ENCODE measurements around the gene AQP7.
"Not testable (repeated sequence)": the region's sequence is repeated elsewhere in the genome, so short reads cannot be mapped to it uniquely, and the experiment has no call there.

AQP7 gene

GRCh38 chr9:33386641-33386996 is 15.7 kb downstream of the AQP7 start:
- not testable (repeated sequence) for H3K27ac ChIP-seq (ENCODE audit: low read length); H3K4me3 ChIP-seq (ENCODE audit: low read depth in 1 of 2, low read length in 2 of 2); H3K27me3 ChIP-seq (ENCODE audit: insufficient read depth, low read length, poor library complexity); H3K79me2 ChIP-seq (ENCODE audit: insufficient read depth, low read length); DNase-seq; H2AFZ ChIP-seq (ENCODE audit: low read depth, low read length); ATAC-seq (ENCODE audit: insufficient read depth, low read depth); H3K4me1 ChIP-seq (ENCODE audit: insufficient read depth, low read length); H3K9me3 ChIP-seq (ENCODE audit: insufficient read depth, low read length, severe bottlenecking); H4K20me1 ChIP-seq (ENCODE audit: insufficient read depth, low read length); H3K36me3 ChIP-seq (ENCODE audit: insufficient read depth, low read length); H3K4me2 ChIP-seq (ENCODE audit: insufficient read depth, low read length); H3K9ac ChIP-seq (ENCODE audit: low read depth, low read length)

- H3K9me3 ChIP-seq (ENCODE audit: insufficient read depth, low read length, severe bottlenecking); H3K27ac ChIP-seq (ENCODE audit: low read length); H3K36me3 ChIP-seq (ENCODE audit: insufficient read depth, low read length); ATAC-seq (ENCODE audit: insufficient read depth, low read depth); H3K27me3 ChIP-seq (ENCODE audit: insufficient read depth, low read length, poor library complexity); DNase-seq; H4K20me1 ChIP-seq (ENCODE audit: insufficient read depth, low read length); H3K4me3 ChIP-seq (ENCODE audit: low read depth in 1 of 2, low read length in 2 of 2); H3K79me2 ChIP-seq (ENCODE audit: insufficient read depth, low read length); H2AFZ ChIP-seq (ENCODE audit: low read depth, low read length); H3K9ac ChIP-seq (ENCODE audit: low read depth, low read length); H3K4me1 ChIP-seq (ENCODE audit: insufficient read depth, low read length); H3K4me2 ChIP-seq (ENCODE audit: insufficient read depth, low read length): not testable (repeated sequence)
These were observed 16.3 kb downstream of the AQP7 start for GRCh38 chr9:33385979-33386640.

- H4K20me1 ChIP-seq (ENCODE audit: insufficient read depth, low read length); H3K27ac ChIP-seq (ENCODE audit: low read length); H3K4me3 ChIP-seq (ENCODE audit: low read depth in 1 of 2, low read length in 2 of 2); H3K9me3 ChIP-seq (ENCODE audit: insufficient read depth, low read length, severe bottlenecking); H3K36me3 ChIP-seq (ENCODE audit: insufficient read depth, low read length); H3K27me3 ChIP-seq (ENCODE audit: insufficient read depth, low read length, poor library complexity); ATAC-seq (ENCODE audit: insufficient read depth, low read depth); H3K9ac ChIP-seq (ENCODE audit: low read depth, low read length); H3K4me1 ChIP-seq (ENCODE audit: insufficient read depth, low read length); H3K79me2 ChIP-seq (ENCODE audit: insufficient read depth, low read length); H3K4me2 ChIP-seq (ENCODE audit: insufficient read depth, low read length); H2AFZ ChIP-seq (ENCODE audit: low read depth, low read length); DNase-seq: not testable (repeated sequence)
These were observed 16.8 kb downstream of the AQP7 start for GRCh38 chr9:33385536-33385935.

GRCh38 chr9:33383396-33383795 is 19.0 kb downstream of the AQP7 start:
- H2AFZ ChIP-seq (ENCODE audit: low read depth, low read length); H3K4me2 ChIP-seq (ENCODE audit: insufficient read depth, low read length); H3K4me3 ChIP-seq (ENCODE audit: low read depth in 1 of 2, low read length in 2 of 2); H4K20me1 ChIP-seq (ENCODE audit: insufficient read depth, low read length); H3K4me1 ChIP-seq (ENCODE audit: insufficient read depth, low read length); H3K79me2 ChIP-seq (ENCODE audit: insufficient read depth, low read length); ATAC-seq (ENCODE audit: insufficient read depth, low read depth); H3K27ac ChIP-seq (ENCODE audit: low read length); DNase-seq; H3K9me3 ChIP-seq (ENCODE audit: insufficient read depth, low read length, severe bottlenecking); H3K9ac ChIP-seq (ENCODE audit: low read depth, low read length); H3K27me3 ChIP-seq (ENCODE audit: insufficient read depth, low read length, poor library complexity); H3K36me3 ChIP-seq (ENCODE audit: insufficient read depth, low read length): not testable (repeated sequence)

- DNase-seq; H3K27ac ChIP-seq (ENCODE audit: low read length); H3K36me3 ChIP-seq (ENCODE audit: insufficient read depth, low read length); H3K9ac ChIP-seq (ENCODE audit: low read depth, low read length); H4K20me1 ChIP-seq (ENCODE audit: insufficient read depth, low read length); H3K9me3 ChIP-seq (ENCODE audit: insufficient read depth, low read length, severe bottlenecking); H3K79me2 ChIP-seq (ENCODE audit: insufficient read depth, low read length); H3K4me2 ChIP-seq (ENCODE audit: insufficient read depth, low read length); H3K27me3 ChIP-seq (ENCODE audit: insufficient read depth, low read length, poor library complexity); H2AFZ ChIP-seq (ENCODE audit: low read depth, low read length); H3K4me3 ChIP-seq (ENCODE audit: low read depth in 1 of 2, low read length in 2 of 2); ATAC-seq (ENCODE audit: insufficient read depth, low read depth); H3K4me1 ChIP-seq (ENCODE audit: insufficient read depth, low read length): not testable (repeated sequence)
These were observed 20.0 kb downstream of the AQP7 start for GRCh38 chr9:33382397-33382796.

DNA sequence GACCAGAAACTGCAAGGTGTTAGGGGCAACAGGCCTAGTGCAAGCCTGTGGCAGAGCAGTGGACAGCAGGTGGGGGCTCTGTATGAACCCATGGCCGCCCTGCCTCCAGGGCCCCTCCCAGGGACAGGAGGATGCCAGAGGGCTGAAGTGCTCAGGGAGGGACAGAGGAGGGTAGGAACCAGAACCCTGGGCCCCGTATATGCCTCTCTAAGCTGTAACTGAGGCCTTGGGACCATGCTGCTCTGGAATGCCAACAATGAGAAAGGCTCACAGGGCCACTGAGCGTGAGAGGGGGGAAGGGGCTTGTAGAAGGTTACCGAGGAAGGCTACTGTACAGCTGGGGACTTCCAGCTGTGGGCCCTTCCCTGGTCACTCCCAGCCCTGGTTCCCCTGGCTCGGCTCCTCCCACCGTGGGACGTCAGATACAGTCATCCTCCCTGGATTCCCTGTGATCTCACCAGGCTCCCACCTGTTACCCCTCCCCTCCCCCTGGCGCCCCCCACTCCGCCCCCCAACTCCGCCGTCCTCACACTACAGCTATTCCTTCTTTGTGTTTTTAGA is 21.1 kb downstream of the AQP7 start:
- no peaks in the 10 kb centered on the region for H3K27me3 ChIP-seq (ENCODE audit: insufficient read depth, low read length, poor library complexity)
- TF ChIP-seq, protein P1, sequence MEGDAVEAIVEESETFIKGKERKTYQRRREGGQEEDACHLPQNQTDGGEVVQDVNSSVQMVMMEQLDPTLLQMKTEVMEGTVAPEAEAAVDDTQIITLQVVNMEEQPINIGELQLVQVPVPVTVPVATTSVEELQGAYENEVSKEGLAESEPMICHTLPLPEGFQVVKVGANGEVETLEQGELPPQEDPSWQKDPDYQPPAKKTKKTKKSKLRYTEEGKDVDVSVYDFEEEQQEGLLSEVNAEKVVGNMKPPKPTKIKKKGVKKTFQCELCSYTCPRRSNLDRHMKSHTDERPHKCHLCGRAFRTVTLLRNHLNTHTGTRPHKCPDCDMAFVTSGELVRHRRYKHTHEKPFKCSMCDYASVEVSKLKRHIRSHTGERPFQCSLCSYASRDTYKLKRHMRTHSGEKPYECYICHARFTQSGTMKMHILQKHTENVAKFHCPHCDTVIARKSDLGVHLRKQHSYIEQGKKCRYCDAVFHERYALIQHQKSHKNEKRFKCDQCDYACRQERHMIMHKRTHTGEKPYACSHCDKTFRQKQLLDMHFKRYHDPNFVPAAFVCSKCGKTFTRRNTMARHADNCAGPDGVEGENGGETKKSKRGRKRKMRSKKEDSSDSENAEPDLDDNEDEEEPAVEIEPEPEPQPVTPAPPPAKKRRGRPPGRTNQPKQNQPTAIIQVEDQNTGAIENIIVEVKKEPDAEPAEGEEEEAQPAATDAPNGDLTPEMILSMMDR (IDR thresholded peaks at IDR 0.05; ENCODE audit: borderline replicate concordance, extremely low read depth, low read length, poor library complexity, severe bottlenecking), result no peak
- no peak for TF ChIP-seq EZH2 (IDR thresholded peaks at IDR 0.05; ENCODE audit: borderline replicate concordance, low read depth, low read length, severe bottlenecking)
- no peaks in the 10 kb centered on the region for H3K79me2 ChIP-seq (ENCODE audit: insufficient read depth, low read length)
- H3K9me3 ChIP-seq (ENCODE audit: insufficient read depth, low read length, severe bottlenecking), result no peaks in the 10 kb centered on the region
- no peak overlapping the region for H3K4me3 ChIP-seq (ENCODE audit: low read depth in 1 of 2, low read length in 2 of 2)
- H3K27ac ChIP-seq (ENCODE audit: low read length), result no peak overlapping the region
- H3K4me1 ChIP-seq (ENCODE audit: insufficient read depth, low read length), result no peaks in the 10 kb centered on the region
- H3K4me2 ChIP-seq (ENCODE audit: insufficient read depth, low read length), result no peak overlapping the region
- DNase-seq, result no peak
- no peaks in the 10 kb centered on the region for H3K36me3 ChIP-seq (ENCODE audit: insufficient read depth, low read length)
- H2AFZ ChIP-seq (ENCODE audit: low read depth, low read length), result no peak overlapping the region
- no peaks in the 10 kb centered on the region for H4K20me1 ChIP-seq (ENCODE audit: insufficient read depth, low read length)
- H3K9ac ChIP-seq (ENCODE audit: low read depth, low read length), result no peak overlapping the region
- no peak for ATAC-seq (ENCODE audit: insufficient read depth, low read depth)
